ENCODE results near the gene BMPR1A.

BMPR1A gene

GRCh38 chr10:86857128-86857721 is 100.8 kb downstream of the BMPR1A start (continued):
- no peak for TF ChIP-seq CSRNP3 (CRISPR knock-in tag; IDR thresholded peaks at IDR 0.05)
- TF ChIP-seq ZNF8 (CRISPR knock-in tag; IDR thresholded peaks at IDR 0.05), result no peak

GRCh38 chr10:86858011-86858410 is 101.6 kb downstream of the BMPR1A start:
- no peak for ATAC-seq
- no peak for TF ChIP-seq ARNTL (CRISPR knock-in tag; IDR thresholded peaks at IDR 0.05; ENCODE audit: borderline replicate concordance, low read depth)
- TF ChIP-seq PATZ1 (CRISPR knock-in tag; IDR thresholded peaks at IDR 0.05; ENCODE audit: borderline replicate concordance), result no peak
- no peak for TF ChIP-seq OSR1 (CRISPR knock-in tag; IDR thresholded peaks at IDR 0.05)
- TF ChIP-seq TOX (CRISPR knock-in tag; IDR thresholded peaks at IDR 0.05; ENCODE audit: borderline replicate concordance), result no peak
- no peak for TF ChIP-seq ISL1 (CRISPR knock-in tag; IDR thresholded peaks at IDR 0.05)
- no peak for TF ChIP-seq ZC3H10 (CRISPR knock-in tag; IDR thresholded peaks at IDR 0.05)
- TF ChIP-seq SNAI2 (CRISPR knock-in tag; IDR thresholded peaks at IDR 0.05), result no peak
- TF ChIP-seq CSDC2 (CRISPR knock-in tag; IDR thresholded peaks at IDR 0.05), result no peak
- TF ChIP-seq PPARA (CRISPR knock-in tag; IDR thresholded peaks at IDR 0.05; ENCODE audit: borderline replicate concordance), result no peak
- no peak for TF ChIP-seq CSRNP3 (CRISPR knock-in tag; IDR thresholded peaks at IDR 0.05)
- TF ChIP-seq RARB (CRISPR knock-in tag; IDR thresholded peaks at IDR 0.05), result no peak
- TF ChIP-seq POU6F1 (CRISPR knock-in tag; IDR thresholded peaks at IDR 0.05; ENCODE audit: borderline replicate concordance, low read depth), result no peak
- TF ChIP-seq BACH2 (CRISPR knock-in tag; IDR thresholded peaks at IDR 0.05; ENCODE audit: borderline replicate concordance), result no peak
- TF ChIP-seq ZNF565 (CRISPR knock-in tag; conservative IDR thresholded peaks at IDR 0.05; ENCODE audit: low read depth), result no peak

- no peak for TF ChIP-seq ZC3H10 (CRISPR knock-in tag; IDR thresholded peaks at IDR 0.05)
- no peak for ATAC-seq
These were observed 104.9 kb downstream of the BMPR1A start for GRCh38 chr10:86861351-86861750.

- ATAC-seq, result no peak
- TF ChIP-seq CSRNP3 (CRISPR knock-in tag; IDR thresholded peaks at IDR 0.05), result no peak
- TF ChIP-seq ZFP3 (CRISPR knock-in tag; IDR thresholded peaks at IDR 0.05), result no peak
- TF ChIP-seq PATZ1 (CRISPR knock-in tag; IDR thresholded peaks at IDR 0.05; ENCODE audit: borderline replicate concordance), result no peak
- no peak for TF ChIP-seq TSHZ2 (CRISPR knock-in tag; IDR thresholded peaks at IDR 0.05)
- no peak for TF ChIP-seq BACH2 (CRISPR knock-in tag; IDR thresholded peaks at IDR 0.05; ENCODE audit: borderline replicate concordance)
- TF ChIP-seq ESRRG (CRISPR knock-in tag; IDR thresholded peaks at IDR 0.05), result no peak
- TF ChIP-seq POU6F1 (CRISPR knock-in tag; IDR thresholded peaks at IDR 0.05; ENCODE audit: borderline replicate concordance, low read depth), result no peak
- TF ChIP-seq PPARA (CRISPR knock-in tag; IDR thresholded peaks at IDR 0.05; ENCODE audit: borderline replicate concordance), result no peak
- no peak for TF ChIP-seq ZNF565 (CRISPR knock-in tag; conservative IDR thresholded peaks at IDR 0.05; ENCODE audit: low read depth)
- TF ChIP-seq ZNF8 (CRISPR knock-in tag; IDR thresholded peaks at IDR 0.05), result no peak
- no peak for TF ChIP-seq ZNF70 (CRISPR knock-in tag; IDR thresholded peaks at IDR 0.05)
- TF ChIP-seq SNAI2 (CRISPR knock-in tag; IDR thresholded peaks at IDR 0.05), result no peak
- no peak for TF ChIP-seq ZC3H10 (CRISPR knock-in tag; IDR thresholded peaks at IDR 0.05)
- TF ChIP-seq ISL1 (CRISPR knock-in tag; IDR thresholded peaks at IDR 0.05), result no peak
- no peak for TF ChIP-seq OSR1 (CRISPR knock-in tag; IDR thresholded peaks at IDR 0.05)
- no peak for TF ChIP-seq TOX (CRISPR knock-in tag; IDR thresholded peaks at IDR 0.05; ENCODE audit: borderline replicate concordance)
- no peak for TF ChIP-seq CSDC2 (CRISPR knock-in tag; IDR thresholded peaks at IDR 0.05)
These were observed 106.0 kb downstream of the BMPR1A start for GRCh38 chr10:86862373-86862772.

Measured in SK-N-SH treated with all-trans-retinoic acid at 6 μM for 48 hours (cell line).